ENCODE data around the gene PRLHR. TPM values are rescaled to one million over a fixed set of nuclear protein-coding genes. Genes with fewer than 3 reads are reported as not detected.

PRLHR gene
- total and polyA plus RNA-seq, 2 of the 4 experiments (the other 2 are of a cell fraction) = not detected

DNA sequence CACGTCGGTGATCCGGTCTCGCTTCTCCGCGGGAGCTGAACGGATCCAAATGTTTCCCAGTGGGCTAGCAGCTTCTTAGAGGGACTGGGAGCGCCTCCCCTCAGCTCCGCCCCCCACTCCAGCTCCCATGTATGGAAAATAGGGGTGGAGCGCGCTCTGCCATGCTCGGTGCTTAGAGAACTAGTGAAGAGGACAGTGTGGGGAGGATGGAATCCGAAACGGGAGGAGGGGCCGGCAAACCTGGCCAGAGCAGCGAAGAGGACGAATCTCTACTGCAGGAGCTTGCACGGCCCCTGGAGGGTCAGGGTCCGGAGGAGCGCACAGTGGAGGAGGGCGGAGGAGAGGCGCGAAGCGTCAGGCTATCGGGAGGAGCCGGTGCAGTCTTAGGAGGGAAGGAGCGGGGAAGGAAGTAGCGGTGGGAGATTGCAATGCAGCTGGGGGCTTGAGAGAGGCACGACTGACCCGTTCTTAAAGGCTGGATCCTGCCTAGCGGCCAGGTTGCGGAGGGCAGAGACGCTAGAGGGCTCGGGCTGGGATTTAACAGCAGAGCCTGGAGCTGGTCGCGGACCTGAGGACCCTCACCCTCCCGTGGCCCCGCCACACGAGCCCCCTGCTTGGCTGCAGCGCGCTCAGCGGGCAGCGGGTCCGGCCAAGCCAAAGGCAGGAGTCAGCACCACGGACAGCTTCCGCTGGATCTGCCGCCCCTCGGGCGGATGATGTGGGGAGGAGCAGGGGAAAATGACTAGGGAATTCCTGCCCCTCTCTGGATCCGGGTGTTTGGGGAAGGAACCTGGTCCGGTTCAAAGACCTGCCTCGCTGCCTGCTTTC is at the start of gene PRLHR (continued):
- TF ChIP-seq, protein P1, sequence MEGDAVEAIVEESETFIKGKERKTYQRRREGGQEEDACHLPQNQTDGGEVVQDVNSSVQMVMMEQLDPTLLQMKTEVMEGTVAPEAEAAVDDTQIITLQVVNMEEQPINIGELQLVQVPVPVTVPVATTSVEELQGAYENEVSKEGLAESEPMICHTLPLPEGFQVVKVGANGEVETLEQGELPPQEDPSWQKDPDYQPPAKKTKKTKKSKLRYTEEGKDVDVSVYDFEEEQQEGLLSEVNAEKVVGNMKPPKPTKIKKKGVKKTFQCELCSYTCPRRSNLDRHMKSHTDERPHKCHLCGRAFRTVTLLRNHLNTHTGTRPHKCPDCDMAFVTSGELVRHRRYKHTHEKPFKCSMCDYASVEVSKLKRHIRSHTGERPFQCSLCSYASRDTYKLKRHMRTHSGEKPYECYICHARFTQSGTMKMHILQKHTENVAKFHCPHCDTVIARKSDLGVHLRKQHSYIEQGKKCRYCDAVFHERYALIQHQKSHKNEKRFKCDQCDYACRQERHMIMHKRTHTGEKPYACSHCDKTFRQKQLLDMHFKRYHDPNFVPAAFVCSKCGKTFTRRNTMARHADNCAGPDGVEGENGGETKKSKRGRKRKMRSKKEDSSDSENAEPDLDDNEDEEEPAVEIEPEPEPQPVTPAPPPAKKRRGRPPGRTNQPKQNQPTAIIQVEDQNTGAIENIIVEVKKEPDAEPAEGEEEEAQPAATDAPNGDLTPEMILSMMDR (conservative IDR thresholded peaks at IDR 0.05; ENCODE audit: low read depth, low read length) = no peak
- TF ChIP-seq NFE2L2 (IDR thresholded peaks at IDR 0.05; ENCODE audit: low read depth, low read length) = no peak

DNA sequence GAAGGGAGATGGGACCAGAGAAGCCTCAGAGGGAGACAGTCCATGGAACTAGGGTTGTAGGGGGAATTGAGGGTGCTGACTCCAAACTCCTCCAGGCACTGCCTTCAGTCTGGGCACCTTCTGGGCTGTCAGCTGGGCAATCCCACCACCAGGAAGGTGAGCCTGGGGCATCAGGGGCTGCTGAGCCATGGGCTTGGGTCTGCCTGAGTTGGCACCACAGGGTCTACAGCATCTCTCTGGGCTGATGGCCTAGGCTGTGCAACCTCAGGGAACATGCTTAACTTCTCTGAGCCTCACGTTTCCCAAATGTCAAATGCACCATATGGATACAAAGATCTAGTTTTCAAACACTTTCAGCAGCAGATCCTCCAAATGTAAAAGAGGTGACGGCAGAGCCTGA is 46.8 kb upstream of the PRLHR start:
- Histone ChIP-seq H3K9me1 (ENCODE audit: insufficient read depth, low read length) (no peaks in the 10 kb centered on the region), H2BK5ac (ENCODE audit: low read depth, low read length, poor library complexity, severe bottlenecking) (no peak overlapping the region), H3K9ac (ENCODE audit: low read depth, low read length) (no peak overlapping the region), H3K9me3 (ENCODE audit: control insufficient read depth, insufficient read depth, low read length) (no peaks in the 10 kb centered on the region), H2BK20ac (ENCODE audit: low read depth, low read length) (no peak overlapping the region), H2AK5ac (ENCODE audit: low read depth, low read length) (no peak overlapping the region), H3K4me3 (ENCODE audit: insufficient read depth, low read depth, low read length) (no peak overlapping the region), H4K5ac (ENCODE audit: low read depth, low read length) (no peak overlapping the region), H4K8ac (ENCODE audit: low read depth in 2 of 2, low read length in 2 of 2) (no peak overlapping the region), H3K36me3 (ENCODE audit: control insufficient read depth, insufficient read depth, low read length) (no peaks in the 10 kb centered on the region), H3K56ac (ENCODE audit: extremely low read depth, insufficient read depth, low read length) (no peak overlapping the region), H2BK15ac (ENCODE audit: low read depth, low read length) (no peak overlapping the region), H3K23ac (ENCODE audit: low read depth, low read length) (no peak overlapping the region), H4K91ac (ENCODE audit: insufficient read depth, low read depth, low read length) (no peak overlapping the region), H2BK120ac (ENCODE audit: low read depth, low read length) (no peak overlapping the region), H3K27me3 (ENCODE audit: control insufficient read depth, insufficient read depth, low read length) (peaks cover 3% of the 10 kb centered on the region; the same call in 1 of the 2 replicates), H3K79me1 (ENCODE audit: low read depth in 1 of 2, low read length in 2 of 2) (no peaks in the 10 kb centered on the region), H3K4me2 (ENCODE audit: low read depth, low read length) (no peak overlapping the region), H3K14ac (replicated peaks; ENCODE audit: low read depth, low read length) (no peak overlapping the region), H2AK9ac (replicated peaks; ENCODE audit: low read depth, low read length, poor library complexity) (no peak overlapping the region), H3K27ac (ENCODE audit: insufficient read depth, low read length) (no peak overlapping the region), H3K4me1 (ENCODE audit: control insufficient read depth, insufficient read depth, low read length) (no peaks in the 10 kb centered on the region), H3K18ac (ENCODE audit: low read depth, low read length) (no peak overlapping the region), H3K4ac (ENCODE audit: low read depth, low read length) (no peak overlapping the region), H4K20me1 (ENCODE audit: insufficient read depth, low read length) (no peaks in the 10 kb centered on the region), H2AFZ (replicated peaks; ENCODE audit: low read length, poor library complexity) (no peak overlapping the region)
- in situ Hi-C loops (cut with MboI; ENCODE audit: low sequenced_read_pairs) (no loop called here), dilution Hi-C loops (cut with HindIII; ENCODE audit: low sequenced_read_pairs, unreplicated experiment) (no loop called here), intact Hi-C loops (cut with micrococcal nuclease) (no loop called here)
- no CpG with 5 or more reads among the region's 2 CpGs for WGBS, 2 experiments (ENCODE audit: extremely low coverage in 2 of 2, insufficient read length in 1 of 2)
- TF ChIP-seq BHLHE40 (IDR thresholded peaks at IDR 0.05; ENCODE audit: low read depth, low read length) (no peak), SMC3 (IDR thresholded peaks at IDR 0.05; ENCODE audit: low read depth, low read length) (no peak), RFX5 (IDR thresholded peaks at IDR 0.05; ENCODE audit: low read depth, low read length) (no peak), MAFK (IDR thresholded peaks at IDR 0.05; ENCODE audit: low read depth, low read length) (no peak), POLR2A (IDR thresholded peaks at IDR 0.05; ENCODE audit: low read depth, low read length) (no peak), CEBPB (IDR thresholded peaks at IDR 0.05; ENCODE audit: low read depth, low read length) (no peak), RAD21 (IDR thresholded peaks at IDR 0.05; ENCODE audit: low read length) (no peak), RCOR1 (IDR thresholded peaks at IDR 0.05; ENCODE audit: insufficient replicate concordance, low read length) (no peak)
- TF ChIP-seq, protein P1 (conservative IDR thresholded peaks at IDR 0.05; ENCODE audit: low read depth, low read length) = no peak
- TF ChIP-seq, protein P2, sequence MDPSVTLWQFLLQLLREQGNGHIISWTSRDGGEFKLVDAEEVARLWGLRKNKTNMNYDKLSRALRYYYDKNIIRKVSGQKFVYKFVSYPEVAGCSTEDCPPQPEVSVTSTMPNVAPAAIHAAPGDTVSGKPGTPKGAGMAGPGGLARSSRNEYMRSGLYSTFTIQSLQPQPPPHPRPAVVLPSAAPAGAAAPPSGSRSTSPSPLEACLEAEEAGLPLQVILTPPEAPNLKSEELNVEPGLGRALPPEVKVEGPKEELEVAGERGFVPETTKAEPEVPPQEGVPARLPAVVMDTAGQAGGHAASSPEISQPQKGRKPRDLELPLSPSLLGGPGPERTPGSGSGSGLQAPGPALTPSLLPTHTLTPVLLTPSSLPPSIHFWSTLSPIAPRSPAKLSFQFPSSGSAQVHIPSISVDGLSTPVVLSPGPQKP (IDR thresholded peaks at IDR 0.05; ENCODE audit: borderline replicate concordance, low read depth, low read length) = no peak
- DNase-seq (no peak), ATAC-seq (ENCODE audit: low read depth) (no peak)
- POLR2A ChIA-PET (ENCODE audit: unreplicated experiment) = no interaction called here
- BruUV-seq (replicated peaks) = no TSS peak
- CTCF ChIA-PET = no interaction called here
